ENCODE measurements around the gene DDX24. TPM values are rescaled to one million over a fixed set of nuclear protein-coding genes. Genes with fewer than 3 reads are reported as not detected.

DDX24 gene
- total RNA-seq, 1 experiment from 2014 or later: 174 TPM

- H3K4me3 Mint-ChIP-seq: no peak overlapping the region
- ATAC-seq (no peak), DNase-seq (ENCODE audit: low spot score) (no peak)
- no peaks in the 10 kb centered on the region for H3K27me3 Mint-ChIP-seq (ENCODE audit: low read depth)
- no peaks in the 10 kb centered on the region for H3K4me1 Mint-ChIP-seq
- peaks cover 23% of the 10 kb centered on the region for H3K36me3 Mint-ChIP-seq
- ChIA-PET POLR2A (interaction anchor here (0.6 kb wide), 1 partner anchor 136 kb away, joined by 3 read pairs; no protein-coding TSS in a partner anchor), CTCF (interaction anchor here (1.3 to 2.0 kb wide), 2 partner anchors 8 to 92 kb away, joined by 5 to 13 read pairs; no protein-coding TSS in a partner anchor)
- no peak overlapping the region for H3K27ac Mint-ChIP-seq
- no peaks in the 10 kb centered on the region for H3K9me3 Mint-ChIP-seq
- TF ChIP-seq, protein P1, sequence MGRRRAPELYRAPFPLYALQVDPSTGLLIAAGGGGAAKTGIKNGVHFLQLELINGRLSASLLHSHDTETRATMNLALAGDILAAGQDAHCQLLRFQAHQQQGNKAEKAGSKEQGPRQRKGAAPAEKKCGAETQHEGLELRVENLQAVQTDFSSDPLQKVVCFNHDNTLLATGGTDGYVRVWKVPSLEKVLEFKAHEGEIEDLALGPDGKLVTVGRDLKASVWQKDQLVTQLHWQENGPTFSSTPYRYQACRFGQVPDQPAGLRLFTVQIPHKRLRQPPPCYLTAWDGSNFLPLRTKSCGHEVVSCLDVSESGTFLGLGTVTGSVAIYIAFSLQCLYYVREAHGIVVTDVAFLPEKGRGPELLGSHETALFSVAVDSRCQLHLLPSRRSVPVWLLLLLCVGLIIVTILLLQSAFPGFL (CRISPR knock-in tag; IDR thresholded peaks at IDR 0.05; ENCODE audit: borderline replicate concordance): no peak
- TF ChIP-seq, protein P2, sequence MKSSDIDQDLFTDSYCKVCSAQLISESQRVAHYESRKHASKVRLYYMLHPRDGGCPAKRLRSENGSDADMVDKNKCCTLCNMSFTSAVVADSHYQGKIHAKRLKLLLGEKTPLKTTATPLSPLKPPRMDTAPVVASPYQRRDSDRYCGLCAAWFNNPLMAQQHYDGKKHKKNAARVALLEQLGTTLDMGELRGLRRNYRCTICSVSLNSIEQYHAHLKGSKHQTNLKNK (CRISPR knock-in tag; IDR thresholded peaks at IDR 0.05): no peak
These were observed 36.4 kb downstream of the DDX24 start for GRCh38 chr14:94044476-94045091.

GRCh38 chr14:94043756-94044475 lies 37.1 kb downstream of the DDX24 start:
- no peak for DNase-seq (ENCODE audit: low spot score)
- ATAC-seq: no peak
- no peak overlapping the region for H3K4me3 Mint-ChIP-seq
- no peaks in the 10 kb centered on the region; the same call in 1 of the 2 replicates for H3K4me1 Mint-ChIP-seq
- no peaks in the 10 kb centered on the region for H3K9me3 Mint-ChIP-seq
- ChIA-PET POLR2A (no interaction called here), CTCF (interaction anchor here (1.3 to 2.7 kb wide), 2 partner anchors 93 kb away, joined by 5 to 13 read pairs; no protein-coding TSS in a partner anchor)
- no peaks in the 10 kb centered on the region for H3K27me3 Mint-ChIP-seq (ENCODE audit: low read depth)
- TF ChIP-seq, protein P3, sequence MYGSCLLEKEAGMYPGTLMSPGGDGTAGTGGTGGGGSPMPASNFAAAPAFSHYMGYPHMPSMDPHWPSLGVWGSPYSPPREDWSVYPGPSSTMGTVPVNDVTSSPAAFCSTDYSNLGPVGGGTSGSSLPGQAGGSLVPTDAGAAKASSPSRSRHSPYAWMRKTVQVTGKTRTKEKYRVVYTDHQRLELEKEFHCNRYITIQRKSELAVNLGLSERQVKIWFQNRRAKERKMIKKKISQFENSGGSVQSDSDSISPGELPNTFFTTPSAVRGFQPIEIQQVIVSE (CRISPR knock-in tag; IDR thresholded peaks at IDR 0.05; ENCODE audit: borderline replicate concordance): no peak
- TF ChIP-seq ATF1 (CRISPR knock-in tag; IDR thresholded peaks at IDR 0.05): no peak
- TF ChIP-seq NFATC4 (CRISPR knock-in tag; IDR thresholded peaks at IDR 0.05): no peak
- no peak for TF ChIP-seq NR3C1 (CRISPR knock-in tag; conservative IDR thresholded peaks at IDR 0.05; ENCODE audit: low read depth)
- no peak for TF ChIP-seq ESRRA (CRISPR knock-in tag; IDR thresholded peaks at IDR 0.05; ENCODE audit: borderline replicate concordance)
- TF ChIP-seq, protein P4, sequence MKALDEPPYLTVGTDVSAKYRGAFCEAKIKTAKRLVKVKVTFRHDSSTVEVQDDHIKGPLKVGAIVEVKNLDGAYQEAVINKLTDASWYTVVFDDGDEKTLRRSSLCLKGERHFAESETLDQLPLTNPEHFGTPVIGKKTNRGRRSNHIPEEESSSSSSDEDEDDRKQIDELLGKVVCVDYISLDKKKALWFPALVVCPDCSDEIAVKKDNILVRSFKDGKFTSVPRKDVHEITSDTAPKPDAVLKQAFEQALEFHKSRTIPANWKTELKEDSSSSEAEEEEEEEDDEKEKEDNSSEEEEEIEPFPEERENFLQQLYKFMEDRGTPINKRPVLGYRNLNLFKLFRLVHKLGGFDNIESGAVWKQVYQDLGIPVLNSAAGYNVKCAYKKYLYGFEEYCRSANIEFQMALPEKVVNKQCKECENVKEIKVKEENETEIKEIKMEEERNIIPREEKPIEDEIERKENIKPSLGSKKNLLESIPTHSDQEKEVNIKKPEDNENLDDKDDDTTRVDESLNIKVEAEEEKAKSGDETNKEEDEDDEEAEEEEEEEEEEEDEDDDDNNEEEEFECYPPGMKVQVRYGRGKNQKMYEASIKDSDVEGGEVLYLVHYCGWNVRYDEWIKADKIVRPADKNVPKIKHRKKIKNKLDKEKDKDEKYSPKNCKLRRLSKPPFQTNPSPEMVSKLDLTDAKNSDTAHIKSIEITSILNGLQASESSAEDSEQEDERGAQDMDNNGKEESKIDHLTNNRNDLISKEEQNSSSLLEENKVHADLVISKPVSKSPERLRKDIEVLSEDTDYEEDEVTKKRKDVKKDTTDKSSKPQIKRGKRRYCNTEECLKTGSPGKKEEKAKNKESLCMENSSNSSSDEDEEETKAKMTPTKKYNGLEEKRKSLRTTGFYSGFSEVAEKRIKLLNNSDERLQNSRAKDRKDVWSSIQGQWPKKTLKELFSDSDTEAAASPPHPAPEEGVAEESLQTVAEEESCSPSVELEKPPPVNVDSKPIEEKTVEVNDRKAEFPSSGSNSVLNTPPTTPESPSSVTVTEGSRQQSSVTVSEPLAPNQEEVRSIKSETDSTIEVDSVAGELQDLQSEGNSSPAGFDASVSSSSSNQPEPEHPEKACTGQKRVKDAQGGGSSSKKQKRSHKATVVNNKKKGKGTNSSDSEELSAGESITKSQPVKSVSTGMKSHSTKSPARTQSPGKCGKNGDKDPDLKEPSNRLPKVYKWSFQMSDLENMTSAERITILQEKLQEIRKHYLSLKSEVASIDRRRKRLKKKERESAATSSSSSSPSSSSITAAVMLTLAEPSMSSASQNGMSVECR (CRISPR knock-in tag; IDR thresholded peaks at IDR 0.05; ENCODE audit: borderline replicate concordance): no peak
- no peak for TF ChIP-seq ZNF532 (CRISPR knock-in tag; IDR thresholded peaks at IDR 0.05; ENCODE audit: borderline replicate concordance)
- no peak overlapping the region for H3K27ac Mint-ChIP-seq
- peaks cover 25% of the 10 kb centered on the region for H3K36me3 Mint-ChIP-seq

All from WTC11 (cell line).